ENCODE measurements around the gene AAR2.

The AAR2 gene

GRCh38 chr20:36261389-36262105, 25.3 kb downstream of the AAR2 start:
- no peaks in the 10 kb centered on the region for H3K79me2 ChIP-seq (ENCODE audit: low read length)

GRCh38 chr20:36262440-36262839, 26.2 kb downstream of the AAR2 start:
- Histone ChIP-seq H3K79me2 (ENCODE audit: low read length) (no peaks in the 10 kb centered on the region), H3K36me3 (replicated peaks; ENCODE audit: low read depth, low read length) (no peaks in the 10 kb centered on the region), H2AFZ (ENCODE audit: low read depth, low read length) (no peak overlapping the region), H3K9me3 (ENCODE audit: insufficient read depth, low read length) (no peaks in the 10 kb centered on the region), H3K9ac (ENCODE audit: low read length) (no peak overlapping the region), H3K27ac (ENCODE audit: low read length) (no peak overlapping the region), H4K20me1 (ENCODE audit: insufficient read depth, low read length) (no peaks in the 10 kb centered on the region), H3K4me3 (ENCODE audit: low read length) (no peak overlapping the region), H3K4me2 (ENCODE audit: low read length) (no peak overlapping the region), H3K27me3 (ENCODE audit: low read depth, low read length) (no peaks in the 10 kb centered on the region), H3K4me1 (ENCODE audit: low read length) (no peaks in the 10 kb centered on the region)
- TF ChIP-seq CTCF (IDR thresholded peaks at IDR 0.05; ENCODE audit: low read depth, low read length) (no peak), EZH2phosphoT487 (IDR thresholded peaks at IDR 0.05; ENCODE audit: low read depth) (no peak)

More at GRCh38 chr20:36261389-36262105, 25.3 kb downstream of the AAR2 start:
- Histone ChIP-seq H3K36me3 (replicated peaks; ENCODE audit: low read depth, low read length) (peaks cover 4% of the 10 kb centered on the region), H3K27me3 (ENCODE audit: low read depth, low read length) (no peaks in the 10 kb centered on the region), H3K4me1 (ENCODE audit: low read length) (no peaks in the 10 kb centered on the region), H3K9ac (ENCODE audit: low read length) (no peak overlapping the region), H2AFZ (ENCODE audit: low read depth, low read length) (no peak overlapping the region), H3K4me2 (ENCODE audit: low read length) (no peak overlapping the region), H3K9me3 (ENCODE audit: insufficient read depth, low read length) (no peaks in the 10 kb centered on the region), H3K27ac (ENCODE audit: low read length) (no peak overlapping the region), H3K4me3 (ENCODE audit: low read length) (no peak overlapping the region), H4K20me1 (ENCODE audit: insufficient read depth, low read length) (no peaks in the 10 kb centered on the region)
- TF ChIP-seq CTCF (IDR thresholded peaks at IDR 0.05; ENCODE audit: low read depth, low read length) (no peak), EZH2phosphoT487 (IDR thresholded peaks at IDR 0.05; ENCODE audit: low read depth) (no peak)

GRCh38 chr20:36264426-36265246, 28.4 kb downstream of the AAR2 start:
- no peaks in the 10 kb centered on the region for H3K9me3 ChIP-seq (ENCODE audit: insufficient read depth, low read length)
- no peak overlapping the region for H3K4me3 ChIP-seq (ENCODE audit: low read length)
- H4K20me1 ChIP-seq (ENCODE audit: insufficient read depth, low read length) = no peaks in the 10 kb centered on the region

More at GRCh38 chr20:36264426-36265246, 28.4 kb downstream of the AAR2 start:
- Histone ChIP-seq H3K27ac (ENCODE audit: low read length) (no peak overlapping the region), H3K27me3 (ENCODE audit: low read depth, low read length) (no peaks in the 10 kb centered on the region), H3K4me1 (ENCODE audit: low read length) (no peaks in the 10 kb centered on the region), H3K36me3 (replicated peaks; ENCODE audit: low read depth, low read length) (no peaks in the 10 kb centered on the region), H3K9ac (ENCODE audit: low read length) (no peak overlapping the region), H3K79me2 (ENCODE audit: low read length) (no peaks in the 10 kb centered on the region), H2AFZ (ENCODE audit: low read depth, low read length) (no peak overlapping the region), H3K4me2 (ENCODE audit: low read length) (no peak overlapping the region)
- TF ChIP-seq CTCF (IDR thresholded peaks at IDR 0.05; ENCODE audit: low read depth, low read length) = no peak
- TF ChIP-seq EZH2phosphoT487 (IDR thresholded peaks at IDR 0.05; ENCODE audit: low read depth) = no peak
